ENCODE measurements around the gene ADGRL1.

Gene ADGRL1

DNA sequence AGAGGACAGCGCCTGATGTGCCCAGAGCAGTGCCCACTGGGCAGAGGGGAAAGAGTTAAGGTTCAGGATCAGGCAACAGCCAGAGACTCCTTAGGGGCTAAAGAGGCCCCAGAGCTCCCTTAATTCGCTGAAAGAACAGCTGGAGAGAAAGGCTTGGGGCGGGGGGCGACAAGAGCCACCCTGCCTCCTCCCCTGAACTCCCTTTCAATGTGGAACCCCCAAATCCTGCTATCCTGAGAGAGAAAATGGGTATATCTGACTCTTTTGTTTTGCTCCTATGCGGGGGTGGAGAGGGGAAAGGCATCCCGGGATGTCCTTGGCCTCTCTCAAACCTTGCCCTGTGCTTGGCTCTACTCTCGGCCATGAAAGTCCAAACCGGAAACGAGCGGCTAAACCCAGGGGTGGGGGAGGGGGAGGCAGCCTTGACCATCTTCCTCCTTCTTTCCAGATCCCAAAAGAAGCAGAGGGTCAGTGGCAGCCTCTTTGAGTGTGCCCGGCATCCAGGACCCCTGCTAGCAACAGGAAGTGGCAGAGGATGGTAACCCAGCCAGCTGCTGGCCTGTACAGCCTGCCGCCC lies 93.1 kb downstream of the ADGRL1 start:
- DNase-seq (ENCODE audit: low read depth): no peak

DNA sequence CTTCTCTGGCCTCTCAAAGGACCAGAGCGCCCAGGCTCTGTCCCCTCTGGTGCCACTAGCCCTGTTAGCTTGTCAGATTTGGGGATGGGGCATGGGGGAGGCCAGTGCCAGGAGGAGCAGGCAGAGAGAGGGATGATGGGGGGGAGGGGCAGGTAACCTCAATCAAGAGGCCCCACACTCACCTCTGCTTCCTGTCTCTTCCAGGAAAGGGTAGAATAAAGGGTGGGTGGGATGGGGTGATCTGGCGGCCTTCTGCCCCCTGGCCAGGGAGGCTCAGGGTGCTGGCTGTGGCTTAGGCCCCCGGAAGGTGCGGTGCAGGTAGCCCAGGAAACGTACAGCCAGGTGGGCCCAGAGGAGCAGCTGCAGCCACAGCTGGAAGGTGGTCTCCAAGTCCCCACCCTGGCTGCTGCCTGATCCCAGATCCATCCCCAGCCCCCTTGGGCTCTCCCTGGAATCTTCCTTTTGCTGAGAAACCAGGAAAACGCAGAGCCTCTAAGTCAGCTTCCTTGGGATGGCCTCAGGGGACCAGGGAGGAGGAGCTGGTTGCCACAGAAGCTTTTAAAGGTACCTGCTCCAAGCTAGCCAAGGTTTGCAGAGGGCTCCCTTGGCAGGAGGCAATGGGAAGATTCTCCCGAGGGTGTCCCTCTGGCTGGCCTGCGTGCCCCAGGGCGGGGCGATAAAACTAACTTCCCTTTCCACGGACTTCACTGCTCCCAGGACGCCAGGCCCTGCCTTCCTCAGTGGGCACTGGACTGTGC lies 93.7 kb downstream of the ADGRL1 start:
- DNase-seq (ENCODE audit: low read depth): no peak

DNA sequence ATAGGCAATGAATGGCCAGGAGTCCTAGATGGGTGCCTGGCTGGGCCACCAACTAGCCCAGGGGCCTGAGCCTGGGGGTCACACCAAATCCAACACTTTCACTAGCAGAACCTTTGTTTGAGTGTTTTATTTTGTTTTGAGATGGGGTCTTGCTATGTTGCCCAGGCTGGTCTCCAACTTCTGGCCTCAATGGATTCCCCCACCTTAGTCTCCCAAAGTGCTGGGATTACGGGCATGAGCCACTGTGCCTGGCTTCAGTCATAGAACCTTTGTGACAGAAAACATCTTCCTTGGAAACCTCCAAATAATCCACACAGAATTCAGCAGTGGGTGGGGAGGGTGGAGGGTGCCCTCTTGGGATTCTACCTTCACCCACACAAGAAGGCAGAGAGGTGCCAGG lies 94.5 kb downstream of the ADGRL1 start:
- no peak for DNase-seq (ENCODE audit: low read depth)

DNA sequence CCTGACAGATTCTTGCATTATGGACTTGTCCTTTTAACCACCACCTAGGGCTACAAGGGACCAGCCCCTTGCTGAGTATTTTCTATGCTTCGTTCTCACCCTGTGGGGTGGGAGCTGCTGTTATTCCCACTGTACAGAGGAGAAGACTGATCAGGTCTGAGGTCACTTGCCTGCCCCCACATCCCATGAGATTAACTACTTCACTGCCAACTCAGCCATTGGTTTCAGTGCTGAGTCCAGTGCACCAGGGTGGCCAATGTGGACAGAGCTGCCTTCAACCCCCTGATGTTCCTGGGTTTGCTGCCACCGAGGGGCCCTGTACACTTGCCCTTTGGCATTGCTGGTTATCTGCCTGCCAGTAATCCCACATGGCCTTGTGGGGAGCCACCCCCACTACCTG lies 95.3 kb downstream of the ADGRL1 start:
- no peak for DNase-seq (ENCODE audit: low read depth)

DNA sequence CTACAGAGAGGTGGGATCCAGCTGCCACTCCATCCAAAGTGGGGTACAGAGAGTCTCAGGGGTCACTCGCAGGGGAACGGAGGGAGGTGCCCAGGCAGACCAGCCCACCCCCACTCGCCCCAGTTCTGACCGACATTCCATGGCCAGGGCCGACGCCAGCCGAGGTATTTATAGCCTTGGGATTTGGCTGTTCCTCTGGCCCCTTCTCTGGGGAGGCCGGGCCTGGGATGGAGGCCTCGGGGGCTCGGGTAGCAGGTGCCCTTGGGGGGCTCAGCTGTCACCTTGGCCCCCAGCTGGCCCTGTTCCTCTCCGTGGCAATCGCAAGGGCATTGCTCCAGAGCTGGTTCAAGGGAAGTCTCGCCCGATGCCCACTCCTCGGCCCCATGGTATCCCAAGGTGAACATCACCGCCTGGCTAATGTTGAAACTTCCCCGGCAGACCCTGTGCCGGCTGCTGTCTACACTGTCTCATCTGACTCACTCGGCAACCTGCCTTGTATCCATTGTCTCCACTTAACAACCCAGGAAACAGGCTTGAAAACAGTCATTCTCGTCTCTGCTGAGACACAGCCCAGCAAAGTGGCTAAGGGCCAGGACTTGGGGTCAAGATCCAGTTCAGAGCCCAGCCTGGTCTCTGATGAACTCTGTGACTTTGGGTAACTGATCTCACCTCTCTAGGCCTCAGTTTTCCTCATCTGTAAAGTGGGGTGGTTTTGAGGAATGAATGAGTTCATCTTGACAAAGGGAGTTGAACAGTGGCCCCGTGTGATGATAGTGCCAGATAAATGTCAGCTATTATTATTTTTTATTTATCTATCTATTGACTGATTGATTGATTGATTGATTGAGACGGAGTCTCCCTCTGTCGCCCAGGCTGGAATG lies 98.1 kb downstream of the ADGRL1 start:
- DNase-seq (ENCODE audit: low read depth): no peak

DNA sequence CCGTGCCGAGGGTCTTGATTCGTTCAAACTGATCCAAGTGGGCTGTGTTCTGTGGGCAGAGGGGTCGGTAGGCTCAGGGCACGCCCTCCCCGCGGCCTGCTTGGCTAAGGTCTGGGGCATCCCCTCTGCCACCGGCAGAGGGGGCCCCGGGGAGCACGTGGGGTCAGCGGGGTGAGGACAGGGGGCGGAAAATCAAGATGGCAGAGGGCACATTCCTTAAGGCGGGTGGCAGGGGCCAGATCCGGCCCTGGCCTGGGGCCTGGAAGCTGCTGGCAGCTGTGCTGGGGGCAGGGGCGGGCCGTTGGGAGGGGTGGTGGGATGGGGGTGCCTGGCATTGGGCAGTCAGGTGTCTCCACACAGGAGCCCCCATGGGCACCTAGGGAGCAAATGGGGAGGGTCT lies 99.1 kb downstream of the ADGRL1 start:
- DNase-seq (ENCODE audit: low read depth): no peak

DNA sequence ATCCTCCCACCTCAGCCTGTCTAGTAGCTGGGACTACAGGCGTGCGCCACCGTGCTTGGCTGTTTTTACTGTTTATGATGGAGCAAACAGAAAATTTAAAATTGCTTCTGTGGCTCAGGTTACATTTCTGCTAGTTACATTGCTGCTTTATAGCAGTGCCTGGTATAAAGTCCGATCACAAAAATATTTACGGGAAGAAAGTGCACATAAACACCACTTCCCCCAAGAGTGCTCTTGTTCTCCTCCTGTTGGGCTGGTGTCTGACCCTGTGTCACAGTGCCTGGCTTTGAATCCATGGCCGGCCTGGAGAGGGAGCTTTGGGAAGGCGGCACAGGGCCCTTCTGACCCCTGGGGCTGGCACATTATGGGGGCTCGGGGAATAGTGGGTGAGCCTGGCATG lies 100.3 kb downstream of the ADGRL1 start:
- DNase-seq (ENCODE audit: low read depth): no peak

DNA sequence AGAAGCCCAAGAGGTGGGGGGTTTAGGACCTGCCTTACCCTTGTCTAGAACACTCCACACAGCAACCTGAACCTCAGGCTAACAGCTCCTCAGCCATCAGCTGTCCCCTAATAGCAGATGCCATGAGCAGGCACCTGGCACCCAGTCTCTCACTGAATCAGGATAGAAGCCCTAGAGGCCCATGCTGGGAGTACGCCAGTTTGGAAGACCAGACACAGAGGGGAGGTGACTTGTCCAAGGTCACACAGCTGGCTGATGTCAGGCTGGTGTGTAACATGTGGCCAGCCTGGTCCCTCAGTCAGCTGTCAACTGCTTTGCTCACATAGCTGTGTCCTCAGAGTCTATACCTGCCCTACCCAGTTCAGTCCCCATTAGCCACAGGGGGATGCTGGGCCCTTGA lies 102.7 kb downstream of the ADGRL1 start:
- DNase-seq (ENCODE audit: low read depth): no peak

DNA sequence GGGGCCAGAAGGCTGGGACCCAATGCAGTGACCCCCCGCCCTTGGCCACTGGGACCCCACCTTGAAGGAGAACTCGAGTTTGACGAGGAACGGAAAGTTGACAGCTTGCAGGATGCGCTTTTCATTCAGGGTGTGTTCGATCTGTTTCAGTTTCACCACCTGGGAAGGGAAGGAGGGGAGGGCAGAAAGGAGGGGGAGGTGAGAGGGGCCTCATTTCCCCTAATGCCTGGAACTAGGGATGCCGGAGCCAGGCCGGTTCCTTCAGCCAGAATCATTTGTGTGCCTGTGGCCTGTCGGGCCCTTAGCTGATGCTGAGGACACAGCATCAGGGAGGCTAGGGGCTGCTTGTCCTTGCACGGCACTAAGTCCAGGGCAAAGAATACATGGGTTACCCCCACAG lies 103.2 kb downstream of the ADGRL1 start:
- no peak for DNase-seq (ENCODE audit: low read depth)

DNA sequence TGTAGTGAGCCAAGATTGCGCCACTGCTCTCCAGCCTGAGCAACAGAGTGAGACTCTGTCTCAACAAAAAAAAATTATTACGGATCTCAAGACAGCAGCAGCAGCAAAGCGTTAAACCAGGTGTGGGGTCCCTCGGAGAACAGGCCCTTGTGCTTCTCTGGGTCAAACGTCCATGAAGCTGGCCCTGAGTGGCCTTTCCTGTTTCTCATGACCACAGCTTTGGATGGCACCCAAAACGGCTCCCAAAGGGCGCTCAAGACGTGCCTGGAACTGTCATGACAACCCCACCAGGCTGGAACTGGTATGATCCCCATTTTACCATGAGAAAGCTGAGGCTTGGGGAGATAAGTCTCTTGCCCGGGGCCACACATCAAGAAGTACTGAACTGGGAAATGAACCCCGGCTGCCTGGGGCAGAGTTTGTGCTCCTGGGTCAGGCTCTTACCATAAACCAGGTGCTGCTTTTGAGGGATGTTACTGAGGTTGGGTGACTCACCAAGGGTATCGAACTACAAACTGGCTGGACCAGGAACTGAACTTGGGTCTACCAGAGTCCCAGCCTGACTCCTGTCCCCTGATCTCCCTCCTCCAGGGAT lies 103.8 kb downstream of the ADGRL1 start:
- no peak for DNase-seq (ENCODE audit: low read depth)

DNA sequence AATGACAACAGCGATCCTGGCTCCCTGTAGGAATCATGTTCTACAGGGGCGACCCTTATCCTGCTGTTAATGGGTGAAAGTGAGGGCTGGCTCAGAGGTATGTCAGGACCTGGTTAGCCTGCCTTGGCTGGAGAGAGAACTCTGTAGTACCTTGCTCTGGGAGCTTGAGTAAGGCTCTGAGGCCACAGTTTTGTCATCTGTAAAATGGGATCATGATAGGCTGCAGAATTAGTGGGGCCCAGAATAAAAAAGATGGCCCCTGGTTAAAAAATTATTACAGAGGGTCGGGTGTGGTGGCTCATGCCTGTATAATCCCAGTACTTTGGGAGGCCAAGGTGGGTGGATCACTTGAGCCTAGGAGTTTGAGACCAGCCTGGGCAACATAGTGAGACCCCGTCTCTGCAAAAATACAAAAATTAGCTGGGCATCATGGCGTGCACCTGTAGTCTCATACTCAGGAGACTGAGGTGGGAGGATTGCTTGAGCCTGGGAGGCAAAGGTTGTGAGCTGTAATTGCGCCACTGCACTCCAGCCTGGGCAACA lies 104.9 kb downstream of the ADGRL1 start:
- DNase-seq (ENCODE audit: low read depth): no peak
